Right lobe of liver (tissue), 6 donors: ENCODE results near the gene CLMP. TPM values are rescaled to one million over a fixed set of nuclear protein-coding genes. Genes with fewer than 3 reads are reported as not detected.

Source experiments
- ATAC-seq, 4 donors: fragments of 200-7000 bp; cut with Tn5 transposase; one replicate each; pipeline ENCODE4 v1.9.1; 2020; ENCODE audit warnings: mild to moderate bottlenecking in 4 of 4, moderate library complexity in 4 of 4
- DNase-seq, 3 donors: peaks; one replicate each; pipeline ENCODE4 v3.0.0-alpha.2; 2020
- H3K27ac ChIP-seq, 3 donors: fragments of 200-600 bp; one replicate each; pipeline ENCODE4 v1.8.0; 2022
- H3K27me3 ChIP-seq, 2 donors: fragments of 200-600 bp; one replicate each; pipeline ENCODE4 v1.8.0; 2022
- H3K36me3 ChIP-seq, 4 donors: fragments of 200-600 bp; sonication (generic) in 1 of 4; one replicate each; pipeline versions ENCODE4 v1.5.1 to v1.8.0; 2017 to 2022; ENCODE audit warnings: control low read depth in 1 of 4
- H3K4me1 ChIP-seq, 4 donors: fragments of 200-600 bp; sonication (generic) in 1 of 4; one replicate each; pipeline versions ENCODE4 v1.5.1 to v1.8.0; 2017 to 2022; ENCODE audit warnings: control low read depth in 1 of 4
- H3K4me3 ChIP-seq, 3 donors: fragments of 200-600 bp; one replicate each; pipeline ENCODE4 v1.8.0; 2022
- H3K9me3 ChIP-seq, 4 donors: fragments of 200-600 bp; sonication (generic) in 1 of 4; one replicate each; pipeline versions ENCODE4 v1.5.1 to v1.8.0; 2017 to 2022; ENCODE audit warnings: control low read depth in 1 of 4
- CTCF ChIP-seq, 4 donors: fragments of 200-600 bp in 3 of 4; fragments of 450-650 bp in 1 of 4; IDR thresholded peaks; one replicate each; pipeline versions ENCODE4 v1.5.1 to v1.8.0; 2016 to 2022; ENCODE audit warnings: antibody characterized with exemption in 4 of 4, mild to moderate bottlenecking in 2 of 4
- POLR2A ChIP-seq: fragments of 450-650 bp; IDR thresholded peaks from one replicate; pipeline ENCODE4 v1.6.1; 2017; ENCODE audit warnings: antibody characterized with exemption, mild to moderate bottlenecking
- WGBS: methylation state at CpG from one replicate; pipeline ENCODE4 v1.1.6; 2018; ENCODE audit warnings: low coverage, low lambda C conversion rate; ENCODE audit not compliant: insufficient coverage; ENCODE audit errors: missing lambda C conversion rate; 5-methylcytosine and 5-hydroxymethylcytosine counted together
- intact Hi-C, 2 donors: fragments of 100-400 bp; cut with DNase I; formaldehyde crosslinking; loops; one replicate each; pipeline versions ENCODE4 v1.11.2 to v1.14.1; 2022
- total RNA-seq, 6 experiments: library from RNA; depleted of rRNA in 2 of 6; stranded (reverse); fragments of >200 nt in 2 of 6; fragmentation: NEBNext Ultra II Directional in 3 of 6; extraction: Animal tissue kit (Norgen Biotek cat#: 25700) in 3 of 6; gene quantifications; one replicate each; pipeline versions ENCODE4 v1.1.0 to v1.2.4, GENCODE V29; 2016 to 2023
- donor health status: DM: no; HTN: yes; CAD: no.
- donor health status: DM: no; HTN: no; CAD: no.
- donor health status: DM: no; HTN: no; CAD: no.
- donor health status: DM: no; HTN: yes; CAD: no.
- donor health status: DM: no; HTN: yes; CAD: no.

CLMP gene
- total RNA-seq, 6 experiments from 2014 or later, result 0.17 to 1.2 (median 0.51) TPM

- no peak overlapping the region for H3K4me3 ChIP-seq
- no peaks in the 10 kb centered on the region for H3K27me3 ChIP-seq
- 20% methylated on average over 5 of the region's 5 CpGs for WGBS
- H3K36me3 ChIP-seq, result no peaks in the 10 kb centered on the region
- H3K27ac ChIP-seq, result no peak overlapping the region
- intact Hi-C loops, result no loop called here
- TF ChIP-seq POLR2A (no peak), CTCF (IDR thresholded peaks at IDR 0.05) (no peak)
- no peaks in the 10 kb centered on the region for H3K9me3 ChIP-seq
- no peaks in the 10 kb centered on the region for H3K4me1 ChIP-seq
- ATAC-seq (no peak), DNase-seq (no peak)
Measured at GRCh38 chr11:123188508-123189165, 6.4 kb downstream of the CLMP start.

- H3K4me3 ChIP-seq, result no peak overlapping the region
Measured at GRCh38 chr11:123187665-123188507, 7.2 kb downstream of the CLMP start.

GRCh38 chr11:123187248-123187647 lies 7.8 kb downstream of the CLMP start:
- Histone ChIP-seq H3K9me3 (no peaks in the 10 kb centered on the region), H3K36me3 (no peaks in the 10 kb centered on the region), H3K4me3 (no peak overlapping the region), H3K27ac (no peak overlapping the region), H3K4me1 (no peaks in the 10 kb centered on the region), H3K27me3 (no peaks in the 10 kb centered on the region)
- intact Hi-C loops, result no loop called here
- no peak for DNase-seq
- WGBS, result 73% methylated on average over 4 of the region's 4 CpGs
- TF ChIP-seq CTCF (IDR thresholded peaks at IDR 0.05) (no peak), POLR2A (no peak)
- no peak for ATAC-seq

More at GRCh38 chr11:123187665-123188507, 7.2 kb downstream of the CLMP start:
- Histone ChIP-seq H3K27ac (no peak overlapping the region), H3K27me3 (no peaks in the 10 kb centered on the region), H3K9me3 (no peaks in the 10 kb centered on the region), H3K36me3 (no peaks in the 10 kb centered on the region), H3K4me1 (no peaks in the 10 kb centered on the region)
- 24% methylated on average over 17 of the region's 17 CpGs for WGBS
- intact Hi-C loops, result no loop called here
- TF ChIP-seq CTCF (IDR thresholded peaks at IDR 0.05), result no peak
- TF ChIP-seq POLR2A, result no peak
- ATAC-seq, result no peak
- no peak for DNase-seq

GRCh38 chr11:123186286-123186685 lies 8.8 kb downstream of the CLMP start:
- Histone ChIP-seq H3K27ac (no peak overlapping the region), H3K27me3 (no peaks in the 10 kb centered on the region), H3K4me3 (no peak overlapping the region), H3K36me3 (no peaks in the 10 kb centered on the region), H3K4me1 (no peaks in the 10 kb centered on the region), H3K9me3 (no peaks in the 10 kb centered on the region)
- 51% methylated on average over 7 of the region's 8 CpGs for WGBS
- no peak for ATAC-seq
- intact Hi-C loops, result no loop called here
- TF ChIP-seq CTCF (IDR thresholded peaks at IDR 0.05), result no peak
- no peak for TF ChIP-seq POLR2A
- no peak for DNase-seq
